Suprapubic skin (tissue), 4 donors: ENCODE measurements around the gene ZMAT5.

ENCODE experiments used
- CTCF ChIP-seq, 2 donors: fragments of 200-600 bp in 1 of 2; fragments of 450-650 bp in 1 of 2; sonication (generic) in 1 of 2; IDR thresholded peaks; one replicate each; pipeline ENCODE4 v1.5.1; 2016 to 2019; ENCODE audit warnings: antibody characterized with exemption in 2 of 2, mild to moderate bottlenecking in 1 of 2, moderate library complexity in 1 of 2
- EP300 ChIP-seq: sonication (generic); formaldehyde crosslinking; IDR thresholded peaks from one replicate; pipeline ENCODE4 v1.6.1; 2017; ENCODE audit warnings: antibody characterized with exemption
- POLR2A ChIP-seq, 2 donors: fragments of 450-650 bp; IDR thresholded peaks; one replicate each; pipeline ENCODE4 v1.6.1; 2017; ENCODE audit warnings: antibody characterized with exemption in 2 of 2, mild to moderate bottlenecking in 2 of 2, moderate library complexity in 2 of 2
- POLR2AphosphoS5 ChIP-seq, 3 donors: sonication (generic); formaldehyde crosslinking; IDR thresholded peaks; one replicate each; pipeline ENCODE4 v1.6.1; 2017; ENCODE audit warnings: antibody characterized with exemption in 3 of 3

GRCh38 chr22:29790061-29790460 is 23.3 kb upstream of the ZMAT5 start:
- TF ChIP-seq POLR2A (IDR thresholded peaks at IDR 0.05) (no peak), EP300 (no peak), CTCF (IDR thresholded peaks at IDR 0.05) (no peak), POLR2AphosphoS5 (IDR thresholded peaks at IDR 0.05) (no peak)
